CD4-positive, alpha-beta T cell treated with Interleukin-6 for 4 hours (primary cell): ENCODE measurements around the gene CENPP.

Source experiments
- DNase-seq: peaks from one replicate; pipeline ENCODE4 v3.0.0-alpha.2; 2020; ENCODE audit warnings: mixed read lengths

The CENPP gene

DNA sequence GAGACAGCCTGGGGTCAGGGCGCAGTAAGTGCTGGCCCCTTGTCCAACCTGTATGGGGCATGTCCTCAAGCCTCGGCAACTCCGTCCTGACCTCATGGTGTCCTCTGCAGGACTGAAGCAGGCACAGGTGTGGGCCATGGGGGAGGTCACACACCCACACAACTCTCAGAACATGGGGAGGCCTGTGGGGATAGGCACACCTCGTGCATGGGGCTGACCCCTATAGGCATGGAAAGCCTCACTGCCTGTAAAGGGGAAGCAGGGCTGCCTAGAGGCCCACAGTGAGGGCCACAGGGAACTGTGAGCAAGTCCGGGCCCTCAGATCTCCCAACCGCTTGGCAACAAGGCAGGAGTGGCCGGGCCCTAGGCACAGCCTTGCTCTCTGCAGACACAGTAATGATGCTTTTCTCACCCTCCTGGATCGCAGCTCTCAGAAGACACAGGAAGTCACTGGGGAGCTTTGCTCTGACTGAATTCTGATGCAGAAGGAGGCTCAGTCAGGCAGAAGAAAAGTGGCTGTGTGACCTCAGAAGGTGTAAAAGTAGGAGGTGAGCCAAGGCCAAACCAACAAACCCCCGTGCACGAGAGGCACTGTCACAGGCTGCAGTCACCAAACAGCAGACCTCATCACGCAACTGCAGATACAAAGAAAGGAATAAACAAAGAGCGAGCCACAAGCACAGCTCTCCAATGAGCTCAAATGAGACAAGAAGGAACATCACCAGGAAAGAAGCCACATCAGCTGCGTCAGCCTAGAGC lies 338.8 kb downstream of the CENPP start:
- DNase-seq: no peak

- DNase-seq: no peak
These were observed 340.1 kb downstream of the CENPP start for GRCh38 chr9:92665836-92666235.

DNA sequence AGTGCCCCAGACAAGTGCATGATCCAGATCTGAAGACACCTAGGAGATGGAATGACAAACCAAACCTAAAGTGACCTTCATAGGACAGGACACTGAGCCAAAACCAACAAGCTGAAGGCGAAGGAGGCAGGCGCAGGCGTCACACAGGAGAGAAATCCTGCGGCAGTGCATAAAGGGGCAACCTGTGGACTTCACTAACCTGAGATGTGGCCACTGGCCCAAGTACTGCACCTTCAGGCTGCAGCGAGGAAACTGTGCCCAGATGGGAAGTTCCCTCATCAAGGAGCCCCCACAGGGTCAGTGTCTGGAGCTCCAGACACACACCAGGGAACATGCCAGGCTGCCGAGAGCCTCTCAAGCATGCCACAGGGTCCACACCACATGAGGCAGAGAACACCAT lies 340.5 kb downstream of the CENPP start:
- no peak for DNase-seq

DNA sequence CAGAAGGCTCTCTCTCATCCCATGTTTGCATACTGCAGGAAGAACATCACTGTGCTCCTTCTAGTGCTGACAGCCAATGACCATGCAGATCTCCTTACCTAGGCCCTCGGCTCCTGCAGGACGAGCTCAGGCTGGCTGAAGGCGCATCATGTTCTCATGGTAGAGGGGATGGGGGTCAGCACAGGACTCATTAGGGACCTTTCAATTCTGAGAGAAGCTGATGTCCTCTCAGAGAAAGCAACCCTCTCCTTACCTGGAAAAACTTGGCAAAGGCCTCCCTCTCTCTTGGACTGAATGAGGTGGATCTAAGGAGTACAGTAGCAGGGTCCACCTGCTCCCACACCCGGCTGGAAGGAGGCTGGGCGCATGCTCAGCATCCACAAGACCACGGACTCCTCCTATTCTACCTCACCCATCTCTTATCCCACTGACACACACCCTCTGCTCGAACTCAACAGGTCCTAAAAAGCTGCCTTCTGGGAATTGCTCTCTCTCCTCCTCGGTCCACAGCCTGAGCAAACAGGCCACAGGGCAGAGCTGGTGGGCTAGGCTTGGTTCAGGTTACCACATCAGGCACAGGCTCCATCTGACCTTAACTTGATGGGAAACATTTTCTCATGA lies 341.3 kb downstream of the CENPP start:
- no peak for DNase-seq

GRCh38 chr9:92668746-92669526 lies 343.2 kb downstream of the CENPP start:
- peak; percentile 22 for DNase-seq

DNA sequence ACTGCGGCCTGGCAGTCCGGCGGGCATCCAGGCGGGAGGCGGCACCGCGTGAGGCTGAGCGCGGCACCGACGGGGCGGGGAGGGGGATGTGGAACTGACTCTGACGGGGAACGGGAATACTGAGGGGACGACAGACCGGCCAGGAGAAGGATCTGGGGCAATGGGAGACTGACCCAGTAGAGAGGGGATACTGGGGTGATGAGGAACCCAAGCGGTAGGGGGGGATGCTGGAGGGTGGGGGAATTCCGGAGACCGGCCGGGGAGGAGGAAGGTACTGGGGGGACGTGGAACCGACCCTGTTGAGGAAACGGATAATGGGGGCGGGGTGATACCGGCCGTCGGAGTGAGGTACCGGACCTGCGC lies 343.8 kb downstream of the CENPP start:
- DNase-seq: peak; percentile 17
